Measurements from ENCODE around the gene NXPH1. TPM values are rescaled to one million over a fixed set of nuclear protein-coding genes. Genes with fewer than 3 reads are reported as not detected.

NXPH1 gene
- total and polyA plus RNA-seq, 2 donors (not counting 1 experiment from before 2014, with no cell fraction given): not detected

DNA sequence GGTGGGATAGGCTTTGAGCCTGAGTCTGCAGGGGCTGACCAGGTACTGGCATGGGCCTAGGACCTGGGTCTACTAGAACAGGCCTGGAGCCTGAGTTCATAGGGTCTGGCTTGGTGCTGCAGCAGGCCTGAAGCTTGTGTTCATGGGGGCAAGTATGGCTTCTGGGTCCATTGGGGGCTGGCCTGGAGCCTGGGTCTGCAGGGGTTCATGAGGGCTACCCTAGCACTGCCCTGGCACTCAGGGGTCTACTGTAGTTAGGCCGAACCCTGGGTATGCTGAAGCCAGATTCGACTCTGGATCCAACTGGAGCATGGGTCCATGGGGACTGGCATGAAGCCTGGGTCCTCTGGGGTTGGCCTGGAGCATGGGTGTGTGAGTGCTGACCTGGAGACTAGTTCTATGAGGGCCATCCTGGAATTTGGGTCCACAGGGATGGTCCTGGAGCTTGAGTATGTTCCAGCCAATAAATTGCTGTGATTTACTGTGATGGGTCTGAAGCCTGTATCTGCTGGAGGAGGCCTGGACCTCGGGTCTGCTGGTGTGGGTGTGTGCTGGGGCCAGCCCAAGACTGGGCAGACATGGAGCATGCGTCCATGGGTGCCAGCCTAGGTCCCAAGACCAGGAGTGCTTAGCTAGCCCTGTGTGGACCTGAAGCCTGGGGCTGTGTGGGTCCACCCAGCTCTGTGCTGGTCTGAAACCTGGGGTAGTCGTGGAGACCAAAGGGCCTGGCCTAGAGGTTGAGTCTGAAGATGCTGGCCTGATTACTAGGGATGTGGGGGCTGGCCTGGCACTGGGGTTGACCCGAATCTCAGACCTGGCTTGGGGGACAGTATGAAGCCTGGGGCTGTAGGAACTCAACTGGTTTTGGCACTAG is 235.5 kb downstream of the NXPH1 start:
- no peaks in the 10 kb centered on the region for H3K79me2 ChIP-seq (ENCODE audit: control insufficient read depth, insufficient read depth, low read length)
- TF ChIP-seq EZH2 (IDR thresholded peaks at IDR 0.05; ENCODE audit: borderline replicate concordance, insufficient read depth, low read depth, low read length, poor library complexity, severe bottlenecking): no peak
- TF ChIP-seq, protein P1, sequence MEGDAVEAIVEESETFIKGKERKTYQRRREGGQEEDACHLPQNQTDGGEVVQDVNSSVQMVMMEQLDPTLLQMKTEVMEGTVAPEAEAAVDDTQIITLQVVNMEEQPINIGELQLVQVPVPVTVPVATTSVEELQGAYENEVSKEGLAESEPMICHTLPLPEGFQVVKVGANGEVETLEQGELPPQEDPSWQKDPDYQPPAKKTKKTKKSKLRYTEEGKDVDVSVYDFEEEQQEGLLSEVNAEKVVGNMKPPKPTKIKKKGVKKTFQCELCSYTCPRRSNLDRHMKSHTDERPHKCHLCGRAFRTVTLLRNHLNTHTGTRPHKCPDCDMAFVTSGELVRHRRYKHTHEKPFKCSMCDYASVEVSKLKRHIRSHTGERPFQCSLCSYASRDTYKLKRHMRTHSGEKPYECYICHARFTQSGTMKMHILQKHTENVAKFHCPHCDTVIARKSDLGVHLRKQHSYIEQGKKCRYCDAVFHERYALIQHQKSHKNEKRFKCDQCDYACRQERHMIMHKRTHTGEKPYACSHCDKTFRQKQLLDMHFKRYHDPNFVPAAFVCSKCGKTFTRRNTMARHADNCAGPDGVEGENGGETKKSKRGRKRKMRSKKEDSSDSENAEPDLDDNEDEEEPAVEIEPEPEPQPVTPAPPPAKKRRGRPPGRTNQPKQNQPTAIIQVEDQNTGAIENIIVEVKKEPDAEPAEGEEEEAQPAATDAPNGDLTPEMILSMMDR (IDR thresholded peaks at IDR 0.05): no peak
- no peak overlapping the region for H3K4me3 Mint-ChIP-seq

DNA sequence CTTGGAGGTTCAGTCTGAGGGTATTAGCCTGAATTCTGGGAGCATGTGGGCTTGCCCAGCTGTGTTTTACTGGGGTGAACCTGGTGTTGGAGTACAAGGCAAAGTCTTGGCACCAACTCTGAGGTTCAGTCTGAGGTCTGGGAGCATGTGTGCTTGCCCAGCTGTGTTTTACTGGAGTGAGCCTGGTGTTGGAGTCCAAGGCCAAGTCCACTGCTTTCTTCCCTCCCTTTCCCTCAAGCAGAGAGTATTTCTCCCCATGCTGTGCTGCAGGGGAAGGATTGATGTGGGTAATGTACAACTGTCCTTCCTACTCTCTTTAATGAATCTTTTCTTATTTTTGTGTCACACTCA is 236.1 kb downstream of the NXPH1 start:
- H3K27me3 ChIP-seq (replicated peaks in 1 of 4; ENCODE audit: control extremely low read depth in 1 of 4, control insufficient read depth in 3 of 4, insufficient read depth in 4 of 4, low read length in 3 of 4): no peaks in the 10 kb centered on the region
- no peak for DNase-seq
- H3K27ac Mint-ChIP-seq: no peak overlapping the region
- H3K4me1 Mint-ChIP-seq: no peaks in the 10 kb centered on the region
- H3K9me3 Mint-ChIP-seq (ENCODE audit: insufficient read depth): no peaks in the 10 kb centered on the region
- ChIA-PET POLR2A (no interaction called here), CTCF (no interaction called here)
- intact Hi-C loops (cut with micrococcal nuclease): no loop called here
- no peak for TF ChIP-seq EZH2 (IDR thresholded peaks at IDR 0.05; ENCODE audit: borderline replicate concordance, insufficient read depth, low read depth, low read length, poor library complexity, severe bottlenecking)
- TF ChIP-seq, protein P1 (IDR thresholded peaks at IDR 0.05): no peak
- H3K4me2 ChIP-seq (replicated peaks; ENCODE audit: low read depth, low read length, poor library complexity, severe bottlenecking): no peak overlapping the region
- no peak for ATAC-seq (ENCODE audit: low read depth)
- no peaks in the 10 kb centered on the region for H3K36me3 ChIP-seq (replicated peaks in 1 of 2; ENCODE audit: control extremely low read depth in 1 of 2, control insufficient read depth in 1 of 2, extremely low read depth in 1 of 2, insufficient read depth in 2 of 2, low read length in 1 of 2)
- H3K4me3 ChIP-seq (ENCODE audit: control extremely low read depth in 1 of 5, extremely low read depth in 1 of 5, insufficient read depth in 1 of 5, low read depth in 2 of 5, low read length in 4 of 5): no peak overlapping the region
- no peak overlapping the region for H3K27ac ChIP-seq (ENCODE audit: low read length in 2 of 2)
- no peaks in the 10 kb centered on the region for H4K20me1 ChIP-seq (ENCODE audit: control insufficient read depth, insufficient read depth, low read length, poor library complexity, severe bottlenecking)
- H3K9me3 ChIP-seq (ENCODE audit: control extremely low read depth in 1 of 3, control insufficient read depth in 2 of 3, insufficient read depth in 1 of 3, low read length in 2 of 3): peaks cover 0 to 13% (median 2%) of the 10 kb centered on the region in 3 donors
- H2AFZ ChIP-seq (ENCODE audit: insufficient read depth, low read depth, low read length, poor library complexity, severe bottlenecking): no peak overlapping the region
- H3K4me3 Mint-ChIP-seq: no peak overlapping the region
- no peaks in the 10 kb centered on the region for H3K4me1 ChIP-seq (ENCODE audit: control insufficient read depth in 2 of 2, insufficient read depth in 2 of 2, low read length in 2 of 2)
- H3K9ac ChIP-seq (ENCODE audit: low read length): no peak overlapping the region
- H3K79me2 ChIP-seq (ENCODE audit: control insufficient read depth, insufficient read depth, low read length): no peaks in the 10 kb centered on the region
- no peaks in the 10 kb centered on the region for H3K27me3 Mint-ChIP-seq

More for the DNA sequence above, 235.5 kb downstream of the NXPH1 start:
- Mint-ChIP-seq H3K27me3 (no peaks in the 10 kb centered on the region), H3K27ac (no peak overlapping the region), H3K4me1 (no peaks in the 10 kb centered on the region), H3K9me3 (ENCODE audit: insufficient read depth) (no peaks in the 10 kb centered on the region)
- no peak overlapping the region for H3K4me3 ChIP-seq (ENCODE audit: control extremely low read depth in 1 of 5, extremely low read depth in 1 of 5, insufficient read depth in 1 of 5, low read depth in 2 of 5, low read length in 4 of 5)
- H2AFZ ChIP-seq (ENCODE audit: insufficient read depth, low read depth, low read length, poor library complexity, severe bottlenecking): no peak overlapping the region
- no peak overlapping the region for H3K9ac ChIP-seq (ENCODE audit: low read length)
- DNase-seq (no peak), ATAC-seq (ENCODE audit: low read depth) (no peak)
- no peaks in the 10 kb centered on the region for H3K4me1 ChIP-seq (ENCODE audit: control insufficient read depth in 2 of 2, insufficient read depth in 2 of 2, low read length in 2 of 2)
- H3K27me3 ChIP-seq (replicated peaks in 1 of 4; ENCODE audit: control extremely low read depth in 1 of 4, control insufficient read depth in 3 of 4, insufficient read depth in 4 of 4, low read length in 3 of 4): no peaks in the 10 kb centered on the region
- H4K20me1 ChIP-seq (ENCODE audit: control insufficient read depth, insufficient read depth, low read length, poor library complexity, severe bottlenecking): no peaks in the 10 kb centered on the region
- 63% methylated on average over 6 of the region's 6 CpGs for WGBS (ENCODE audit: insufficient coverage)
- H3K27ac ChIP-seq (ENCODE audit: low read length in 2 of 2): no peak overlapping the region
- H3K36me3 ChIP-seq (replicated peaks in 1 of 2; ENCODE audit: control extremely low read depth in 1 of 2, control insufficient read depth in 1 of 2, extremely low read depth in 1 of 2, insufficient read depth in 2 of 2, low read length in 1 of 2): no peaks in the 10 kb centered on the region
- ChIA-PET CTCF (no interaction called here), POLR2A (no interaction called here)
- H3K9me3 ChIP-seq (ENCODE audit: control extremely low read depth in 1 of 3, control insufficient read depth in 2 of 3, insufficient read depth in 1 of 3, low read length in 2 of 3): peaks cover 0 to 13% (median 2%) of the 10 kb centered on the region in 3 donors
- intact Hi-C loops (cut with micrococcal nuclease): no loop called here
- no peak overlapping the region for H3K4me2 ChIP-seq (replicated peaks; ENCODE audit: low read depth, low read length, poor library complexity, severe bottlenecking)

All from B cell (primary cell).